ENCODE measurements around the gene CD69.
"Not testable (repeated sequence)": the region's sequence is repeated elsewhere in the genome, so short reads cannot be mapped to it uniquely, and the experiment has no call there.

CD69 gene

DNA sequence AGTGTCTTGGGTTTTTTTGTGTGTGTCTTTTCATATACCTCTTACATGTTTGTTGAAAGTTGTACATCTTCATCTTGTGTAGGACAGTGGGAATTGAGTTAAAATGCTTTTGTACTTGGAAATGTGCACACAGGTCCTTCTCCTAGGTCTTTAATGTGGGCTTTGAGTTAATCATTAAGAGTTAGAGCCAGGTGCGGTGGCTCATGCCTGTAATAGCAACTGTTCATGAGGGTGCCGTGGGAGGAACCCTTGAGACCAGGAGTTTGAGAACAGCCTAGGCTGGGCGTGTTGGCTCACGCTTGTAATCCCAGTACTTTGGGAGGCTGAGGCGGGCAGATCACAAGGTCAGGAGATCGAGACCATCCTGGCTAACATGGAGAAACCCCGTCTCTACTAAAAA is 41.7 kb downstream of the CD69 start:
- peak overlapping the region; percentile 56 for H2AFZ ChIP-seq (ENCODE audit: low read length)
- H3K4me1 ChIP-seq (ENCODE audit: insufficient read depth, low read length, poor library complexity, severe bottlenecking) = peaks cover 2% of the 10 kb centered on the region
- no peaks in the 10 kb centered on the region for H3F3A ChIP-seq (ENCODE audit: low read depth)
- no peak overlapping the region for H3K4me3 ChIP-seq (ENCODE audit: low read length, poor library complexity, severe bottlenecking)
- H3K36me3 ChIP-seq (ENCODE audit: insufficient read depth, low read length) = no peaks in the 10 kb centered on the region
- H4K20me1 ChIP-seq (ENCODE audit: insufficient read depth, low read length, poor library complexity, severe bottlenecking) = no peaks in the 10 kb centered on the region
- no peaks in the 10 kb centered on the region for H3K9me3 ChIP-seq (ENCODE audit: insufficient read depth, low read depth, low read length)
- H3K9ac ChIP-seq (ENCODE audit: low read depth, low read length, poor library complexity, severe bottlenecking) = no peak overlapping the region
- H3K79me2 ChIP-seq (ENCODE audit: insufficient read depth, low read length) = no peaks in the 10 kb centered on the region
- H3K27me3 ChIP-seq (ENCODE audit: insufficient read depth, low read length, poor library complexity, severe bottlenecking) = no peaks in the 10 kb centered on the region
- no peak overlapping the region for H3K4me2 ChIP-seq (ENCODE audit: low read depth, low read length, poor library complexity, severe bottlenecking)
- no peak for TF ChIP-seq CTCF (conservative IDR thresholded peaks at IDR 0.05; ENCODE audit: low read length)
- TF ChIP-seq EZH2phosphoT487 (IDR thresholded peaks at IDR 0.05; ENCODE audit: borderline replicate concordance) = no peak
- H3K9me2 ChIP-seq (replicated peaks; ENCODE audit: low read depth, low read length) = no peaks in the 10 kb centered on the region

GRCh38 chr12:9717070-9717925 is 43.4 kb downstream of the CD69 start:
- Histone ChIP-seq H3K9ac (ENCODE audit: low read depth, low read length, poor library complexity, severe bottlenecking) (no peak overlapping the region), H4K20me1 (ENCODE audit: insufficient read depth, low read length, poor library complexity, severe bottlenecking) (no peaks in the 10 kb centered on the region), H3K79me2 (ENCODE audit: insufficient read depth, low read length) (no peaks in the 10 kb centered on the region), H3K4me3 (ENCODE audit: low read length, poor library complexity, severe bottlenecking) (no peak overlapping the region), H3K27me3 (ENCODE audit: insufficient read depth, low read length, poor library complexity, severe bottlenecking) (no peaks in the 10 kb centered on the region), H3K9me2 (replicated peaks; ENCODE audit: low read depth, low read length) (no peaks in the 10 kb centered on the region), H3K36me3 (ENCODE audit: insufficient read depth, low read length) (no peaks in the 10 kb centered on the region), H2AFZ (ENCODE audit: low read length) (no peak overlapping the region), H3F3A (ENCODE audit: low read depth) (no peaks in the 10 kb centered on the region), H3K9me3 (ENCODE audit: insufficient read depth, low read depth, low read length) (no peaks in the 10 kb centered on the region), H3K4me2 (ENCODE audit: low read depth, low read length, poor library complexity, severe bottlenecking) (no peak overlapping the region), H3K4me1 (ENCODE audit: insufficient read depth, low read length, poor library complexity, severe bottlenecking) (peaks cover 2% of the 10 kb centered on the region)
- TF ChIP-seq CTCF (conservative IDR thresholded peaks at IDR 0.05; ENCODE audit: low read length) (no peak), EZH2phosphoT487 (IDR thresholded peaks at IDR 0.05; ENCODE audit: borderline replicate concordance) (no peak)

DNA sequence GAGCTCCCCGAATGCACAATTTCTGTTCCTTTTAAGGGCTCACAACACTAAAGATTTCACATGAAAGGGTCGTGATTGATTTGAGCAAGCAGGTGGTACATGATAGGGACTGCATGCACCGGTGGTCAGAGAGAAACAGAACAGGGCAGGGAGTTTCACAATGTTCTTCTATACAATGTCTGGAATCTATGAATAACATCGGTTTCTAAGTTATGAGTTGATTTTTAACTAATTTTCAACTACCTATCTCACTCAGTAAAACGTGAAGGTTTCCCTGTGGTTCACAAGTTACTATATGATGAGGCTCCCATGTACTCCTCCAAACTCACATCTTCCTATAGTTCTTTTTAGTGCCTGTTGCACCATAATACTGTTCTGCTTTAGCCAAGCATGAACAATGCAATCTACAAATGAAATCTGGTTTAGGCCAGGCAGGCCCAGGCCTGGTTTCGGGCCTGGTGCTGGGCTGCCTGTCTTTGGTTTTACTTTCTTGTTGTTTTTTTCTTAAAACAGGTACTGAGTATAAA is 47.6 kb downstream of the CD69 start:
- H3K4me1 ChIP-seq (ENCODE audit: insufficient read depth, low read length, poor library complexity, severe bottlenecking); H3K4me2 ChIP-seq (ENCODE audit: low read depth, low read length, poor library complexity, severe bottlenecking); H3K27me3 ChIP-seq (ENCODE audit: insufficient read depth, low read length, poor library complexity, severe bottlenecking); H2AFZ ChIP-seq (ENCODE audit: low read length); H3K9me2 ChIP-seq (replicated peaks; ENCODE audit: low read depth, low read length); H3K9me3 ChIP-seq (ENCODE audit: insufficient read depth, low read depth, low read length); H3F3A ChIP-seq (ENCODE audit: low read depth); H3K9ac ChIP-seq (ENCODE audit: low read depth, low read length, poor library complexity, severe bottlenecking); H3K4me3 ChIP-seq (ENCODE audit: low read length, poor library complexity, severe bottlenecking); H3K36me3 ChIP-seq (ENCODE audit: insufficient read depth, low read length); H3K79me2 ChIP-seq (ENCODE audit: insufficient read depth, low read length); H4K20me1 ChIP-seq (ENCODE audit: insufficient read depth, low read length, poor library complexity, severe bottlenecking): not testable (repeated sequence)

DNA sequence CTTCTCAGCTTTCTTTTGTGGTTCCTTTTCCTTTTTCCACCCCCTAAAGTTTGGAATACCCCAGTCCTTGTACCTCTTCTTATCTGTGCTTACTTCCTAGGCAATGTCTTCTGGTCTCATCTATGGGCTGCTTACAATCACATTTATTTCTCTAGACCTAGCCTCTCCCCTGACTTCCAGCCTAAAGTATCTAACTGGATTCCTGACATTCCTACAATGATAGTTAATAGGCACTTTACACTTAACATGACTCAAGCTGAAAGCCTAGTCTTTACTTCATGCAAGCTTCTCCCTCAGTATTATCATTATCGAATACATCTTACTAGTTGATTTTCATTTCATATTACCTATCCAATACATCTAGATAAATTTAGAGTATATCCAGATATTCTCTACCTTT is 49.0 kb downstream of the CD69 start:
- H3F3A ChIP-seq (ENCODE audit: low read depth) = no peaks in the 10 kb centered on the region
- H3K79me2 ChIP-seq (ENCODE audit: insufficient read depth, low read length) = no peaks in the 10 kb centered on the region
- no peaks in the 10 kb centered on the region for H3K27me3 ChIP-seq (ENCODE audit: insufficient read depth, low read length, poor library complexity, severe bottlenecking)
- no peak overlapping the region for H3K9ac ChIP-seq (ENCODE audit: low read depth, low read length, poor library complexity, severe bottlenecking)
- H3K9me2 ChIP-seq (replicated peaks; ENCODE audit: low read depth, low read length) = no peaks in the 10 kb centered on the region
- H3K4me2 ChIP-seq (ENCODE audit: low read depth, low read length, poor library complexity, severe bottlenecking) = no peak overlapping the region
- H3K9me3 ChIP-seq (ENCODE audit: insufficient read depth, low read depth, low read length) = no peaks in the 10 kb centered on the region
- peaks cover 16% of the 10 kb centered on the region for H3K4me1 ChIP-seq (ENCODE audit: insufficient read depth, low read length, poor library complexity, severe bottlenecking)
- no peaks in the 10 kb centered on the region for H3K36me3 ChIP-seq (ENCODE audit: insufficient read depth, low read length)
- no peak for TF ChIP-seq EZH2phosphoT487 (IDR thresholded peaks at IDR 0.05; ENCODE audit: borderline replicate concordance)
- no peak for TF ChIP-seq CTCF (conservative IDR thresholded peaks at IDR 0.05; ENCODE audit: low read length)
- no peaks in the 10 kb centered on the region for H4K20me1 ChIP-seq (ENCODE audit: insufficient read depth, low read length, poor library complexity, severe bottlenecking)
- no peak overlapping the region for H2AFZ ChIP-seq (ENCODE audit: low read length)
- H3K4me3 ChIP-seq (ENCODE audit: low read length, poor library complexity, severe bottlenecking) = no peak overlapping the region
